ENCODE data around the gene GGT1. TPM values are rescaled to one million over a fixed set of nuclear protein-coding genes. Genes with fewer than 3 reads are reported as not detected.
A peak's percentile ranks its signal among the peaks of the same experiment; 100 is the strongest.
"Not testable (repeated sequence)": the region's sequence is repeated elsewhere in the genome, so short reads cannot be mapped to it uniquely, and the experiment has no call there.

The GGT1 gene
- total and polyA plus RNA-seq, 2 of the 8 experiments (the other 6 are each of a cell fraction or from before 2014, with no cell fraction given) = 14.4 to 29.2 TPM

DNA sequence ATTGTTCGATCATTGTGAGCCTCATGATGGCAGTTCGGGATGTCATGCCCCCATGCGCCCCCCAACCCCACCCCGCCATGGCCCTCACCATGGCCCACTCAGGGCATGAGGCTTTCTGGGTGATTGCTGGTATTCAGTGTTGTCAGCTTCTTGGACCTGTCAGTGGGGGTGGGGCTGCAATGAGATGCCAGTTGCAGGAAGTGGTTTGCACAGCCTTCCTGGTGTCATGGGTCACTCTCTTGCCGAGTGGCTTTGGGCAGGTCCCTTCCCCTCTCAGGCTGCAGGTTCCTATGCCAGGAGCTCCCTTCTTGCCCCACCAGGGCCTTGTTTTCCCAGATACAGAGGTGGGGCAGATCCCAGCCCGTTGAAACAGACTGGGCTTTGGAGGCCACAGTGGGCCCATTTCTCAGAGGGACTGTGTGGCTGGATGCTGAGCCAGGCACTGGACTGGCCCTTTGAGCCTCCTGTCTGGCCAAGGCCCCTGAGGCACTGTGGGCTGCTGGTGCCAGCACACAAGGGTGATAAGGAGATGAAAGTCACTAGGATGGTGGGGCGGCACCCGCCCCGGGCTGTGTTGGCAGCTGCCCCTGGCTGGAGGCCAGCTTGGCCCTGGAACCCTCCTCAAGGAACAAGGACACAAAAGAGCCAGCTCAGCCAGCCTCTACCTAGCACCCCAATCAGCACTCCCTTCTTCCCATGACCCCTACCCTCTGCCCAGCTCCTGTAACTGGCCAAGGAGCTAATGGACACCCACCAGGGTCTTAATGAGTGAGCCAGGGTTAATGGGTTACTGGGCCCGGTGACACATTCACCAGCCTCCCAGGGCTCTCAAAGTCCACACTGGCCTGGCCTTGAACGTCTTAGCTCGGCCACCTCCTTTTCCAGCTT lies 1.5 kb upstream of the GGT1 start (continued):
- TF ChIP-seq, protein P1, sequence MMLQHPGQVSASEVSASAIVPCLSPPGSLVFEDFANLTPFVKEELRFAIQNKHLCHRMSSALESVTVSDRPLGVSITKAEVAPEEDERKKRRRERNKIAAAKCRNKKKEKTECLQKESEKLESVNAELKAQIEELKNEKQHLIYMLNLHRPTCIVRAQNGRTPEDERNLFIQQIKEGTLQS (IDR thresholded peaks at IDR 0.05; ENCODE audit: insufficient read depth, low read depth, low read length) = no peak
- TF ChIP-seq KDM5A (IDR thresholded peaks at IDR 0.05; ENCODE audit: low read length) = no peak

DNA sequence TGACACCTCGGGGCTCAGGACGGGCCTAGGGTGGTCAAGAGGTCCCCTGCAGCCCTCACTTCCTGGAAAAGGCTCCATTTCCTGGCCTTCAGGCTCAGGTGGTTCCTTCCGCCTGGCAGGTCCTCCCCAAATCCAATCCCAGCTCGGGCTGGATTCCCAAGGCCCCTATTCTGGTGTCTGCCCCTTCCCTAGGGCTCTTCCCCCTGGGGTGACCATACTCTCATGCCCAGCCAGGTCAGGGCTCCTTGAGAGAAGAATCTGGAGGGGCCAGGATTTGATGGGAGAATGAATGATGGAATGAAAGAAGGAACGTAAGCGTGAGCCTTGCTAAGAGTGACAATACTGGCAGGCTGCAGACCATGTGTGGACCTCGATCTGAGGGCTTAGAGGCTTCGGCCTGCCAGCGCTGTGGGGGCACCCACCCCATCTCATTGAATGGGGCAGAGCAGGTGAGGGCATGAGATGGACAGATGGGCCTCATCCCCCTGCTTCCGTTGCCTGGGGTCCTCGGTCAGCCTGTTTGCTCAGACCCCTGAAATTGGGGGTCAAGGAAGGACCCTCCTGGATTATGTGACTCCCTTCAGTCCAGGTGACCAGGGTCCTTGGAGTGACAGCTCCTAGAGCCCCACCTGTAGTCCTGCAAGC lies 766 bp upstream of the GGT1 start:
- H2BK15ac ChIP-seq (ENCODE audit: low read length); H3K4ac ChIP-seq (replicated peaks; ENCODE audit: insufficient read length, low read depth, low read length); H3K27me3 ChIP-seq (replicated peaks in 1 of 4; ENCODE audit: control insufficient read depth in 3 of 4, extremely low read depth in 1 of 4, insufficient read depth in 3 of 4, low read length in 3 of 4); H3K9ac ChIP-seq (replicated peaks in 1 of 4; ENCODE audit: extremely low read depth in 1 of 4, low read depth in 3 of 4, low read length in 3 of 4); FAIRE-seq; H3K79me1 ChIP-seq (ENCODE audit: low read depth, low read length); H2AFZ ChIP-seq (ENCODE audit: low read length); H3K23me2 ChIP-seq (ENCODE audit: low read depth, low read length); H3K23ac ChIP-seq (ENCODE audit: insufficient read length); H3K36me3 ChIP-seq (ENCODE audit: control insufficient read depth in 2 of 4, insufficient read depth in 4 of 4, low read length in 3 of 4); H3K79me2 ChIP-seq (ENCODE audit: control insufficient read depth in 1 of 2, insufficient read depth in 2 of 2, low read length in 2 of 2); CTCF ChIA-PET (ENCODE audit: partially characterized antibody); H4K5ac ChIP-seq (ENCODE audit: insufficient read length, low read depth, low read length); H3K18ac ChIP-seq (ENCODE audit: extremely low read depth, low read length); H3K27ac ChIP-seq (ENCODE audit: low read depth, low read length); H2BK5ac ChIP-seq (ENCODE audit: low read depth, low read length); H4K91ac ChIP-seq (replicated peaks; ENCODE audit: insufficient read length, low read length); H4K20me1 ChIP-seq (replicated peaks in 1 of 2; ENCODE audit: control insufficient read depth in 1 of 2, insufficient read depth in 2 of 2, low read length in 2 of 2); H3K9me3 ChIP-seq (ENCODE audit: insufficient read depth in 2 of 2, low read depth in 1 of 2, low read length in 1 of 2); H4K8ac ChIP-seq (ENCODE audit: extremely low read depth, insufficient read depth, low read length); H2BK120ac ChIP-seq (replicated peaks; ENCODE audit: low read depth, low read length); H3K14ac ChIP-seq (ENCODE audit: insufficient read length); H3K4me3 ChIP-seq (ENCODE audit: extremely low read depth in 1 of 4, insufficient read depth in 2 of 4, low read depth in 3 of 4, low read length in 4 of 4); H3K56ac ChIP-seq (replicated peaks; ENCODE audit: insufficient read length, low read depth, low read length); DNase-seq (ENCODE audit: low read depth in 1 of 2, low spot score in 2 of 2); H3K4me2 ChIP-seq (ENCODE audit: insufficient read depth in 1 of 2, low read depth in 2 of 2, low read length in 2 of 2); H2BK20ac ChIP-seq (ENCODE audit: low read length): not testable (repeated sequence)
- WGBS, 2 experiments (ENCODE audit: extremely low coverage in 1 of 2, insufficient coverage in 1 of 2, insufficient read length in 1 of 2, insufficient replicate concordance in 2 of 2, low coverage in 1 of 2, low lambda C conversion rate in 2 of 2, missing lambda C conversion rate in 1 of 2) = 89% methylated on average over 11 of the region's 11 CpGs; no CpG with 5 or more reads in 1 of the 2 experiments
- peaks cover 4 to 16% (median 11%) of the 10 kb centered on the region in 4 experiments for H3K4me1 ChIP-seq (replicated peaks in 1 of 4; ENCODE audit: control insufficient read depth in 3 of 4, insufficient read depth in 4 of 4, low read length in 3 of 4)
- POLR2A ChIA-PET (ENCODE audit: partially characterized antibody) = interaction anchor here (0.6 to 1.1 kb wide), 2 partner anchors 10 to 18 kb away, joined by 3 read pairs; no protein-coding TSS in a partner anchor
- H2AK5ac ChIP-seq (ENCODE audit: low read depth, low read length) = peak overlapping the region; percentile 53; the same call in 1 of the 2 replicates
- H2BK12ac ChIP-seq (ENCODE audit: low read depth, low read length) = peak overlapping the region; percentile 27; the same call in 1 of the 2 replicates

All from H1 (cell line).